ENCODE data around the gene FAM163B.

The FAM163B gene

DNA sequence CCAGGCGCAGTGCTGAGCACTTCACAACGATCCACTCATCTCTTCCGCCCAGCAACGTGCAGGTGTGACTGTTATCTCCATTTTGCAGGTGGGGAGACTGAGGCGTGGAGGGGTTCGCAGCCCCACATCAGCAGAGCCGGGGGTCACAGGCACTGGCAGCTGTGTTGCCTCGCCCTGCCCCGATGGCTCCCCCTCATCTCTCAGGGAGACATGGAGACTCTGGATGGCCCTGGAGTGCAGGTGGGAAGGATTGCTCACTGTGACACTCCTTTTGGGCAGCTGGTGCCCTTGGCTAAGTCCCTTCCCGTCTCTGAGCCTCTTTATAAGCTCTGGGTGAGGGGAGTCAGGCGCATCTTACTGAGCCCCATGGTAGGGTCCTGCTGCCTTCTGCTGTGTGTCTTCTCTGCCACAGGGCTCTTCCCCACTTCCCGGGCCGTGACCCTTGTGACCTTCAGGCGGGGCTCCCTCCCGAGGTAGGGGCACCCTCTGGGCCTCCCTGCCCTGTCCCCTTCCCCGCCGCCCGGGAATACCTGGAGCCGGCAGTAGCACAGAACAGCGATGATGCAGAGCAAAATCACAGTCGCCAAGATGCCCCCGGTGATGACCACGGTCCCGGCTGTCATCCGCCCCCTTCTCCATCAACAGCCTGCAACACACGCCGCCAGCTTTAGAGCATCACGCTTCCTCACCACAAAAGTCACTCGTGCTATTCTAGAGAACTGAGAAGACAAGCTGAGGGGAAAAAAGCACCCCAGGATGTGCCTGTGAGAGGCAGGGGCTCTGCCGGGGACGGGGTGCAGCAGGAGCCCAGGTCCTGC is 29.4 kb downstream of the FAM163B start:
- DNase-seq = no peak

- DNase-seq = no peak
Measured at GRCh38 chr9:133578524-133579441, 30.4 kb downstream of the FAM163B start.

GRCh38 chr9:133577737-133578112 is 31.5 kb downstream of the FAM163B start:
- DNase-seq = no peak

GRCh38 chr9:133576875-133577736 is 32.1 kb downstream of the FAM163B start:
- no peak for DNase-seq

- no peak for DNase-seq
Measured at GRCh38 chr9:133576031-133576874, 32.9 kb downstream of the FAM163B start.

DNA sequence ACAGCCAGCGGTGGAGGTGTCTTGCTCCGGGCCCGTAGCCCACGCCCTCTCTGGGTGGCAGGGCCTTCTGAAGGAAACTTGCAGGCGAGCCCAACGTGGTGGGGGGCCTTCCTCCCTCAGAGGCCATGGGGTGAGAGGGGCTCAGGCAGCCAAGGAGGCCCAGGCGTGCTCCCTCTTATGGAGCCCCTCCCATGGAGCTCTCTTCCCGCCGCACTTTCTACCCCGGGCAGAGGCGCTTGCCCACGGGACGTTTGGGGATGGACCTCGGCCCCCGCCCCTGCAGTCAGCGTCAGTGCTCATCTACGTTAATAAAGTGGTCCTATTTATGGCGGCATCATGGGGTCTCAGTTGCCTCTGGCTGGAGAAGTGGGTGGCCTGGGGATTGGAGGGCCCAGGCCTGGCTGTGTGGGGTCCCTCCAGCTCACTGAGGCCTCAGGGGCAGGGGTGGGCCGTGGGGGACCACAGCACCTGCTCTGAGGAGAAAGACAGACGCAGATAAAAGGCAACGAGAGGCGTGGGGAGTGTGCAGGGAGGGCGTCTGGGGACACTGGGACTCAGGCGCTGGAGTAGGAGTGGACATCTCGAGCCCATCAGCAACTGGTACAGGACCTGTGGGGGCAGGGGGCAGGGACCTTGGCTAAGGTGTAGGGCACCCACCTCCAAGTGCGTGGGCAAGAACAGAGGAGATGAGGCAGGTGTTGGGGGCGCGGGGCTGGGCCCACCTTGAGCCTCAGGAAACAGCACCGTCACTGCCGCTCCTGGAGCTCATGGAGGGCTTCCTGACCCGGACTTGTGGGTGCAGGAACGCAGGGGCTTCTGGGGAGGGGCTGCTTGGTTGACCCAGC is 33.8 kb downstream of the FAM163B start:
- no peak for DNase-seq

GRCh38 chr9:133574771-133575170 is 34.4 kb downstream of the FAM163B start:
- DNase-seq = no peak

- no peak for DNase-seq
Measured at GRCh38 chr9:133573791-133574515, 35.2 kb downstream of the FAM163B start.

- DNase-seq = no peak
Measured at GRCh38 chr9:133572821-133573361, 36.3 kb downstream of the FAM163B start.

GRCh38 chr9:133571896-133572595 is 37.1 kb downstream of the FAM163B start:
- no peak for DNase-seq

GRCh38 chr9:133571391-133571890 is 37.7 kb downstream of the FAM163B start:
- no peak for DNase-seq

- no peak for DNase-seq
Measured at GRCh38 chr9:133570691-133571080, 38.5 kb downstream of the FAM163B start.

DNA sequence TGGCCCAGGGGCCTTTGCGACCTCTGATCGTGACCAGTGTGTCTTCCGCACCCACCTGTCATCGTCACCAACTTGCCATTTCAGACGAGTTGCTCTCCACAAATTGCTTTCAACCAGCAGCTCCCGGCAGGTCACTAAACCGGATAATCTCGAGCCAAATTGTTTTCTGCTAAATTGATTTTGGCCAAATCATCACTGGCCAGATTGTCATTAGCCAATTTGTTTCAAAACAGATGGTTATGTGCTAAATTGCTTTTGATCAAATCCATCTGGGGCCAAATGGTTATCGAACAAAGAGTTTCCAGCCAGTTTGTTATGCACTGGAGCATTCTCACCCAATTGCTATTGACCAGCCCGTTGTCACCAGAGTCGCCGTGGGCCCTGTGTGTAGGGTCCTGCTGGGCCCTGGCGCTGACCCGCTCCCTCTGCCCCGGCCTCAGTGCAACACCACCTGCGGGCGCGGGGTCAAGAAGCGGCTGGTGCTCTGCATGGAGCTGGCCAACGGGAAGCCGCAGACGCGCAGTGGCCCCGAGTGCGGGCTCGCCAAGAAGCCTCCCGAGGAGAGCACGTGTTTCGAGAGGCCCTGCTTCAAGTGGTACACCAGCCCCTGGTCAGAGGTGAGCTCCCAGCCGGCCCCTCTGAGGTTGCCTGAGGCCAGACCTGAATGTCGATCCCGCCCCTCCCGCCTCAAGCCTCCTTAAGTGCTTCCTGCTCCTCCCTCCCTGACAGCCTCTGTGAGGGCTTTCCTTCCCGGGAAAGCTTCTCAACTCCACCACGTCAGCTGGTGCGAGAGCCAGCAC is 39.1 kb downstream of the FAM163B start:
- no peak for DNase-seq

DNA sequence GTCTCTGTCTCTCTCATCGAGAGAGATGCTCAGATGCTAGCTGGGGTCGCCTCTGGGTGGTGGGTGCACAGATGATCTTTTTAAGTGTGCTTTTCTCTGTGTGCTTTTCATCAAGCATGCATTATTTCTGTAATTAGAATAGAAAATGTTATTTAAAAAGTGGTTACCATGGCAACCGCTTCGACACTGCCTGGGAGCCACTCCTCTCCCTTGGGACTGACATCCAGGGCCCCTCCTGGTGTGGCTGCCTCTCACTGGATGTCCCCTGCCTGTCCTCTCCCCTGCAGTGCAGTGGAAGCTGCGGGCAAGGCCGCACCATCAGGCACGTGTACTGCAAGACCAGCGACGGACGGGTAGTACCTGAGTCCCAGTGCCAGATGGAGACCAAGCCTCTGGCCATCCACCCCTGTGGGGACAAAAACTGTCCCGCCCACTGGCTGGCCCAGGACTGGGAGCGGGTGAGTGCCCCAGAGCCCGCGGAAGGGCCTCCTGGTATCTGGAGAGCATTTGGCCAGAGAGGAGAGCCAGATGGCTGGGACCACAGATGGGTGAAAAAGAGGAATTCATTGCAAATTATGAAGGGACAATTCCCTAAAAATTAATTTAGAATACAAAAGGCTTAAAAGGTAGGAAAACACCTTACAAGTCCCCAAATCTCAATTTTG is 39.9 kb downstream of the FAM163B start:
- no peak for DNase-seq

GRCh38 chr9:133568186-133568585 is 41.0 kb downstream of the FAM163B start:
- DNase-seq = no peak

DNA sequence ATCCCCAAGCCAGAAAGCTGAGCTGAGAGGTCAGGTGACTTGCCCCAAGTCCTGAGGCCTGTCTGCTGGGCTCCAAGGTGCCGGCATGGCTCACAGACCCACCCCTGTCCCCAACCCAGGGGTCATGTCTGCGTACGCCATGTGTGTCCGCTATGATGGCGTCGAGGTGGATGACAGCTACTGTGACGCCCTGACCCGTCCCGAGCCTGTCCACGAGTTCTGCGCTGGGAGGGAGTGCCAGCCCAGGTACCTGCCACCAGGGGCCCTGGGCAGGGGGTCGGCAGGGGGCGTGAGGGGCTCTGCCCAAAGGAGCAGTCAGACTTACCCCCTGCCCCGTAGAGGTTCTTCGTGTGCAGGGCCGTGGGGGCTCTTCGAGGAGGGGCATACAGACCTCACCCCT is 42.4 kb downstream of the FAM163B start:
- DNase-seq = no peak

DNA sequence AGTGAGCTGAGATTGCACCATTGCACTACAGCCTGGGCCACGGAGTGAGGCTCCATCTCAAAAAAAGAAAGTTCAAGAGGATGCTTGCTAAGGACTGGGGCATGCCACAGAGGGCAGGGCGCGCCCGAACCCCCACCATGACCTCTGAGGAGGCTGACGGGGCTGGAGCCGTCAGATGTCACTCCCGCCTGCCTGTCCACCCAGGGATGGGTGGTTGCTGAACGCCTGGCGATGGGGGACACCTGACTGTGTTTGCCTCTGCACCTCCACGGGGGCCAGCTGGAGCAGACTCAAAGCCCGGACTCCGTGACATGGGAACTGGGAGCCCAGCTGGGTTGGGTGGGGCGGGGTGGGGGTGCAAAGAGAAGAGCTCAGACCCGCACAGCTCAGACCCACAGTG is 42.8 kb downstream of the FAM163B start:
- no peak for DNase-seq
